SH-SY5Y (cell line): Measurements from ENCODE around the gene CREBZF.

Source experiments
- GATA2 ChIP-seq: IDR thresholded peaks from 2 replicates; pipeline ENCODE4 v1.6.1; 2011; ENCODE audit warnings: mild to moderate bottlenecking, low read depth, low read length
- GATA3 ChIP-seq: IDR thresholded peaks from 2 replicates; pipeline ENCODE4 v1.6.1; 2011; ENCODE audit warnings: low read depth, mild to moderate bottlenecking, low read length, moderate library complexity

CREBZF gene

GRCh38 chr11:85651118-85651517 is 13.8 kb downstream of the CREBZF start:
- TF ChIP-seq GATA2 (no peak), GATA3 (no peak)

GRCh38 chr11:85647604-85648299 is 17.2 kb downstream of the CREBZF start, which contains the start of gene TMEM126A:
Gene TMEM126A, plus strand, starts transcription at chr11:85647967. Its CDS starts 2,289 bp downstream, at chr11:85650256.
- no peak for TF ChIP-seq GATA3
- no peak for TF ChIP-seq GATA2

- TF ChIP-seq GATA2 (no peak), GATA3 (no peak)
Observed at GRCh38 chr11:85647078-85647477, 17.9 kb downstream of the CREBZF start.

GRCh38 chr11:85643191-85643614 is 21.7 kb downstream of the CREBZF start:
- no peak for TF ChIP-seq GATA2
- TF ChIP-seq GATA3, result no peak

- TF ChIP-seq GATA2 (no peak), GATA3 (no peak)
Observed at GRCh38 chr11:85634747-85635146, 30.2 kb downstream of the CREBZF start.

- TF ChIP-seq GATA2 (no peak), GATA3 (no peak)
Observed at GRCh38 chr11:85628771-85629341, 36.1 kb downstream of the CREBZF start.

GRCh38 chr11:85627998-85628770 is 36.7 kb downstream of the CREBZF start, which contains the start of gene TMEM126B:
Gene TMEM126B, plus strand, starts transcription at chr11:85628593. Its CDS starts 15 bp downstream, at chr11:85628608.
- no peak for TF ChIP-seq GATA2
- TF ChIP-seq GATA3, result no peak

GRCh38 chr11:85627332-85627997 is 37.5 kb downstream of the CREBZF start, which contains the start of gene DLG2:
Gene DLG2, minus strand, starts transcription at chr11:85627344.
- TF ChIP-seq GATA2 (no peak), GATA3 (no peak)

- no peak for TF ChIP-seq GATA3
- TF ChIP-seq GATA2, result no peak
Observed at GRCh38 chr11:85626496-85626895, 38.4 kb downstream of the CREBZF start.

- TF ChIP-seq GATA3 (no peak), GATA2 (no peak)
Observed at GRCh38 chr11:85620256-85620655, 44.7 kb downstream of the CREBZF start.

GRCh38 chr11:85619499-85619898 is 45.4 kb downstream of the CREBZF start:
- TF ChIP-seq GATA3 (no peak), GATA2 (no peak)
